ENCODE data around the gene SMARCAD1. TPM values are rescaled to one million over a fixed set of nuclear protein-coding genes. Genes with fewer than 3 reads are reported as not detected.

Gene SMARCAD1
- total and polyA plus RNA-seq, 2 of the 8 experiments (the other 6 are each of a cell fraction or from before 2014, with no cell fraction given), result 24.1 to 59.4 TPM

- TF ChIP-seq CHD7 (IDR thresholded peaks at IDR 0.05; ENCODE audit: insufficient replicate concordance, low read length) (no peak), TEAD4 (IDR thresholded peaks at IDR 0.05; ENCODE audit: low read depth, low read length) (no peak), USF2 (IDR thresholded peaks at IDR 0.05; ENCODE audit: low read length) (no peak)
Measured at GRCh38 chr4:94339779-94340178, 132.1 kb downstream of the SMARCAD1 start (continued).

Measured in H1 (cell line).